ENCODE measurements around the gene FGD4. TPM values are rescaled to one million over a fixed set of nuclear protein-coding genes. Genes with fewer than 3 reads are reported as not detected.

FGD4 gene
- total RNA-seq, 1 donor from 2014 or later: 1.8 TPM

- CTCF ChIA-PET: no interaction called here
- POLR2A ChIA-PET: no interaction called here
- Mint-ChIP-seq H3K36me3 (ENCODE audit: low read depth) (peaks cover 6% of the 10 kb centered on the region), H3K27ac (no peak overlapping the region), H3K4me3 (no peak overlapping the region), H3K4me1 (no peaks in the 10 kb centered on the region), H3K9me3 (no peaks in the 10 kb centered on the region), H3K27me3 (no peaks in the 10 kb centered on the region)
- TF ChIP-seq CTCF (IDR thresholded peaks at IDR 0.05): no peak
- intact Hi-C loops (cut with micrococcal nuclease): no loop called here
- no peak for DNase-seq
- ATAC-seq (ENCODE audit: low read depth): no peak
These were observed 20.1 kb upstream of the FGD4 start for GRCh38 chr12:32379213-32379612.

GRCh38 chr12:32379667-32380066, 19.7 kb upstream of the FGD4 start:
- no peak for TF ChIP-seq CTCF (IDR thresholded peaks at IDR 0.05)
- H3K36me3 Mint-ChIP-seq (ENCODE audit: low read depth): peaks cover 6% of the 10 kb centered on the region
- intact Hi-C loops (cut with micrococcal nuclease): no loop called here
- DNase-seq (no peak), ATAC-seq (ENCODE audit: low read depth) (no peak)
- H3K4me3 Mint-ChIP-seq: no peak overlapping the region
- POLR2A ChIA-PET: no interaction called here
- no peaks in the 10 kb centered on the region for H3K4me1 Mint-ChIP-seq
- no peaks in the 10 kb centered on the region for H3K9me3 Mint-ChIP-seq
- no peak overlapping the region for H3K27ac Mint-ChIP-seq
- CTCF ChIA-PET: no interaction called here
- H3K27me3 Mint-ChIP-seq: no peaks in the 10 kb centered on the region

GRCh38 chr12:32382226-32382625, 17.1 kb upstream of the FGD4 start:
- no peaks in the 10 kb centered on the region for H3K4me1 Mint-ChIP-seq
- no peak overlapping the region for H3K27ac Mint-ChIP-seq
- no peak for DNase-seq
- H3K9me3 Mint-ChIP-seq: no peaks in the 10 kb centered on the region
- POLR2A ChIA-PET: no interaction called here
- no peak for TF ChIP-seq CTCF (IDR thresholded peaks at IDR 0.05)
- intact Hi-C loops (cut with micrococcal nuclease): no loop called here
- H3K27me3 Mint-ChIP-seq: no peaks in the 10 kb centered on the region
- ATAC-seq (ENCODE audit: low read depth): no peak
- H3K4me3 Mint-ChIP-seq: no peak overlapping the region
- CTCF ChIA-PET: no interaction called here
- H3K36me3 Mint-ChIP-seq (ENCODE audit: low read depth): peaks cover 5% of the 10 kb centered on the region

GRCh38 chr12:32390572-32391219, 8.7 kb upstream of the FGD4 start:
- no peaks in the 10 kb centered on the region for H3K9me3 Mint-ChIP-seq
- ChIA-PET CTCF (no interaction called here), POLR2A (interaction anchor here (0.6 kb wide), 1 partner anchor 1092 kb away, joined by 3 read pairs; no protein-coding TSS in a partner anchor)
- H3K4me1 Mint-ChIP-seq: peaks cover 3% of the 10 kb centered on the region
- H3K27me3 Mint-ChIP-seq: peaks cover 9% of the 10 kb centered on the region
- DNase-seq (no peak), ATAC-seq (ENCODE audit: low read depth) (peak; percentile 58)
- peak overlapping the region; percentile 63 for H3K4me3 Mint-ChIP-seq
- intact Hi-C loops (cut with micrococcal nuclease): no loop called here
- no peaks in the 10 kb centered on the region for H3K36me3 Mint-ChIP-seq (ENCODE audit: low read depth)
- no peak overlapping the region for H3K27ac Mint-ChIP-seq
- TF ChIP-seq CTCF (IDR thresholded peaks at IDR 0.05): no peak

GRCh38 chr12:32395026-32395425, 4.3 kb upstream of the FGD4 start:
- ATAC-seq (ENCODE audit: low read depth): no peak
- POLR2A ChIA-PET: no interaction called here
- peaks cover 2% of the 10 kb centered on the region for H3K36me3 Mint-ChIP-seq (ENCODE audit: low read depth)
- H3K27me3 Mint-ChIP-seq: peaks cover 13% of the 10 kb centered on the region
- H3K27ac Mint-ChIP-seq: no peak overlapping the region
- intact Hi-C loops (cut with micrococcal nuclease): no loop called here
- H3K9me3 Mint-ChIP-seq: no peaks in the 10 kb centered on the region
- CTCF ChIA-PET: no interaction called here
- peaks cover 7% of the 10 kb centered on the region for H3K4me1 Mint-ChIP-seq
- TF ChIP-seq CTCF (IDR thresholded peaks at IDR 0.05): no peak
- DNase-seq: no peak
- no peak overlapping the region for H3K4me3 Mint-ChIP-seq

Data from activated B cell treated with CpG ODN at 0.5 μM for 24 hours (primary cell).